GM23338 (cell line): ENCODE results near the gene FGD4. TPM values are rescaled to one million over a fixed set of nuclear protein-coding genes. Genes with fewer than 3 reads are reported as not detected.
A peak's percentile ranks its signal among the peaks of the same experiment; 100 is the strongest.

Experiments
- ATAC-seq: fragments of 200-7000 bp; cut with Tn5 transposase; 3 replicates; pipeline ENCODE4 v1.9.1; 2020
- DNase-seq: peaks from one replicate; pipeline ENCODE4 v3.0.0-alpha.2; 2015; ENCODE audit warnings: low spot score
- H2AFZ ChIP-seq: fragments of 200-600 bp; sonication (generic); 2 replicates; pipeline ENCODE4 v1.8.0; 2016; ENCODE audit warnings: antibody characterized with exemption, mild to moderate bottlenecking, moderate library complexity
- H3F3A ChIP-seq: fragments of 200-600 bp; sonication (generic); replicated peaks from 2 replicates; pipeline ENCODE4 v1.8.0; 2017; ENCODE audit warnings: antibody characterized with exemption, mixed run types, low read depth
- H3K27ac ChIP-seq: fragments of 200-600 bp; sonication (generic); 2 replicates; pipeline ENCODE4 v1.6.1; 2016; ENCODE audit warnings: low read depth
- H3K27me3 ChIP-seq: fragments of 200-600 bp; sonication (generic); 2 replicates; pipeline ENCODE4 v1.8.0; 2016; ENCODE audit warnings: mild to moderate bottlenecking, mixed run types, moderate library complexity; ENCODE audit not compliant: insufficient read depth
- H3K36me3 ChIP-seq: fragments of 200-600 bp; sonication (generic); 2 replicates; pipeline ENCODE4 v1.8.0; 2016; ENCODE audit warnings: mild to moderate bottlenecking; ENCODE audit not compliant: insufficient read depth
- H3K4me1 ChIP-seq: fragments of 200-600 bp; sonication (generic); 2 replicates; pipeline ENCODE4 v1.8.0; 2016; ENCODE audit warnings: mild to moderate bottlenecking, moderate library complexity; ENCODE audit not compliant: insufficient read depth
- H3K4me2 ChIP-seq: fragments of 200-600 bp; sonication (generic); 2 replicates; pipeline ENCODE4 v1.7.1; 2017; ENCODE audit warnings: mixed run types
- H3K4me3 ChIP-seq: fragments of 200-600 bp; sonication (generic); 2 replicates; pipeline ENCODE4 v1.6.1; 2016; ENCODE audit warnings: mixed run types
- H3K79me2 ChIP-seq: fragments of 200-600 bp; sonication (generic); replicated peaks from 2 replicates; pipeline ENCODE4 v1.8.0; 2017; ENCODE audit warnings: mild to moderate bottlenecking; ENCODE audit not compliant: insufficient read depth
- H3K9me2 ChIP-seq: fragments of 200-600 bp; sonication (generic); 2 replicates; pipeline ENCODE4 v1.8.0; 2017; ENCODE audit not compliant: insufficient read depth
- H4K20me1 ChIP-seq: fragments of 200-600 bp; sonication (generic); replicated peaks from 2 replicates; pipeline ENCODE4 v1.8.0; 2017; ENCODE audit warnings: mild to moderate bottlenecking; ENCODE audit not compliant: insufficient read depth
- H3K27ac Mint-ChIP-seq: 2 replicates; pipeline ENCODE4 v1.8.0; 2020; ENCODE audit warnings: inconsistent platforms, mild to moderate bottlenecking, moderate library complexity, mixed read lengths
- H3K27me3 Mint-ChIP-seq: 3 replicates; pipeline ENCODE4 v1.8.0; 2022; ENCODE audit warnings: low read depth, mild to moderate bottlenecking, moderate library complexity, mixed read lengths, inconsistent platforms; ENCODE audit not compliant: insufficient read depth, poor library complexity
- H3K36me3 Mint-ChIP-seq: 3 replicates; pipeline ENCODE4 v1.8.0; 2021; ENCODE audit warnings: low read depth, mild to moderate bottlenecking, inconsistent platforms, moderate library complexity, mixed read lengths
- H3K4me1 Mint-ChIP-seq: 3 replicates; pipeline ENCODE4 v1.8.0; 2020; ENCODE audit warnings: mild to moderate bottlenecking, inconsistent platforms, mixed read lengths
- H3K4me3 Mint-ChIP-seq: 3 replicates; pipeline ENCODE4 v1.8.0; 2021; ENCODE audit warnings: moderate library complexity, mild to moderate bottlenecking, inconsistent platforms, mixed read lengths
- H3K9me3 Mint-ChIP-seq: 3 replicates; pipeline ENCODE4 v1.8.0; 2020; ENCODE audit warnings: moderate library complexity, mild to moderate bottlenecking, inconsistent platforms, mixed read lengths
- CREB1 ChIP-seq: fragments of 250-450 bp; sonication (Bioruptor Pico); IDR thresholded peaks from 2 replicates; pipeline ENCODE4 v1.5.0; 2020; ENCODE audit warnings: low read depth, mild to moderate bottlenecking, moderate library complexity
- CTCF ChIP-seq, 2 experiments: fragments of 200-600 bp in 1 of 2; sonication (generic) in 1 of 2; conservative IDR thresholded peaks; 2 replicates each; pipeline versions ENCODE4 v1.5.1 to v1.6.1; 2016 to 2017; ENCODE audit warnings: antibody characterized with exemption in 2 of 2, low read depth in 2 of 2, mild to moderate bottlenecking in 2 of 2, moderate library complexity in 1 of 2
- ETS1 ChIP-seq: IDR thresholded peaks from 2 replicates; pipeline ENCODE4 v1.6.1; 2016; ENCODE audit warnings: antibody characterized with exemption
- EZH2 ChIP-seq: fragments of 200-600 bp; sonication (generic); IDR thresholded peaks from one replicate; pipeline ENCODE4 v1.8.0; 2017; ENCODE audit warnings: antibody characterized with exemption, mild to moderate bottlenecking, low read depth; ENCODE audit not compliant: unreplicated experiment
- JUNB ChIP-seq: IDR thresholded peaks from one replicate; pipeline ENCODE4 v1.6.1; 2016; ENCODE audit warnings: antibody characterized with exemption; ENCODE audit not compliant: unreplicated experiment
- NANOG ChIP-seq: IDR thresholded peaks from 2 replicates; pipeline ENCODE4 v1.6.1; 2016; ENCODE audit warnings: antibody characterized with exemption, borderline replicate concordance
- POLR2AphosphoS5 ChIP-seq: IDR thresholded peaks from 2 replicates; pipeline ENCODE4 v1.6.1; 2016; ENCODE audit warnings: antibody characterized with exemption, low read depth
- REST ChIP-seq: IDR thresholded peaks from one replicate; pipeline ENCODE4 v1.6.1; 2018; ENCODE audit warnings: antibody characterized with exemption; ENCODE audit not compliant: unreplicated experiment
- STAT1 ChIP-seq: IDR thresholded peaks from one replicate; pipeline ENCODE4 v1.6.1; 2016; ENCODE audit warnings: antibody characterized with exemption; ENCODE audit not compliant: unreplicated experiment
- ZNF114 ChIP-seq: fragments of 250-450 bp; sonication (Bioruptor Pico); IDR thresholded peaks from 2 replicates; pipeline ENCODE4 v1.5.0; 2020; ENCODE audit warnings: mild to moderate bottlenecking, moderate library complexity
- ZNF331 ChIP-seq: fragments of 250-450 bp; sonication (Bioruptor Pico); IDR thresholded peaks from 2 replicates; pipeline ENCODE4 v1.5.0; 2020; ENCODE audit warnings: low read depth, mild to moderate bottlenecking, moderate library complexity
- polyA plus RNA-seq: library from polyadenylated mRNA; unstranded; fragments of >200 nt; fragmentation: Nextera tagmentation; extraction: Ambion mirVana; gene quantifications from 2 replicates; pipeline ENCODE4 v1.2.1, GENCODE V29; 2016
- total RNA-seq: library from RNA; depleted of rRNA; stranded (reverse); fragments of >200 nt; shearing (Covaris generic); gene quantifications from 2 replicates; pipeline ENCODE4 v1.2.3, GENCODE V29; 2014
- TF ChIP-seq, protein P1 (sequence below): fragments of 250-450 bp; sonication (Bioruptor Pico); IDR thresholded peaks from 2 replicates; pipeline ENCODE4 v1.5.0; 2020; ENCODE audit warnings: mild to moderate bottlenecking, moderate library complexity

Gene FGD4
- total and polyA plus RNA-seq, 2 experiments from 2014 or later, result 24.3 to 54.3 TPM

GRCh38 chr12:32504591-32504990 is 105.2 kb downstream of the FGD4 start:
- no peak for TF ChIP-seq ZNF331
- no peak for TF ChIP-seq JUNB
- no peak for TF ChIP-seq CREB1 (CRISPR knock-in tag)
- TF ChIP-seq NANOG, result no peak
- TF ChIP-seq STAT1, result no peak
- TF ChIP-seq EZH2, result no peak
- no peak for TF ChIP-seq CTCF (conservative IDR thresholded peaks at IDR 0.05; ENCODE audit: low read depth in 2 of 2)
- TF ChIP-seq, protein P1, sequence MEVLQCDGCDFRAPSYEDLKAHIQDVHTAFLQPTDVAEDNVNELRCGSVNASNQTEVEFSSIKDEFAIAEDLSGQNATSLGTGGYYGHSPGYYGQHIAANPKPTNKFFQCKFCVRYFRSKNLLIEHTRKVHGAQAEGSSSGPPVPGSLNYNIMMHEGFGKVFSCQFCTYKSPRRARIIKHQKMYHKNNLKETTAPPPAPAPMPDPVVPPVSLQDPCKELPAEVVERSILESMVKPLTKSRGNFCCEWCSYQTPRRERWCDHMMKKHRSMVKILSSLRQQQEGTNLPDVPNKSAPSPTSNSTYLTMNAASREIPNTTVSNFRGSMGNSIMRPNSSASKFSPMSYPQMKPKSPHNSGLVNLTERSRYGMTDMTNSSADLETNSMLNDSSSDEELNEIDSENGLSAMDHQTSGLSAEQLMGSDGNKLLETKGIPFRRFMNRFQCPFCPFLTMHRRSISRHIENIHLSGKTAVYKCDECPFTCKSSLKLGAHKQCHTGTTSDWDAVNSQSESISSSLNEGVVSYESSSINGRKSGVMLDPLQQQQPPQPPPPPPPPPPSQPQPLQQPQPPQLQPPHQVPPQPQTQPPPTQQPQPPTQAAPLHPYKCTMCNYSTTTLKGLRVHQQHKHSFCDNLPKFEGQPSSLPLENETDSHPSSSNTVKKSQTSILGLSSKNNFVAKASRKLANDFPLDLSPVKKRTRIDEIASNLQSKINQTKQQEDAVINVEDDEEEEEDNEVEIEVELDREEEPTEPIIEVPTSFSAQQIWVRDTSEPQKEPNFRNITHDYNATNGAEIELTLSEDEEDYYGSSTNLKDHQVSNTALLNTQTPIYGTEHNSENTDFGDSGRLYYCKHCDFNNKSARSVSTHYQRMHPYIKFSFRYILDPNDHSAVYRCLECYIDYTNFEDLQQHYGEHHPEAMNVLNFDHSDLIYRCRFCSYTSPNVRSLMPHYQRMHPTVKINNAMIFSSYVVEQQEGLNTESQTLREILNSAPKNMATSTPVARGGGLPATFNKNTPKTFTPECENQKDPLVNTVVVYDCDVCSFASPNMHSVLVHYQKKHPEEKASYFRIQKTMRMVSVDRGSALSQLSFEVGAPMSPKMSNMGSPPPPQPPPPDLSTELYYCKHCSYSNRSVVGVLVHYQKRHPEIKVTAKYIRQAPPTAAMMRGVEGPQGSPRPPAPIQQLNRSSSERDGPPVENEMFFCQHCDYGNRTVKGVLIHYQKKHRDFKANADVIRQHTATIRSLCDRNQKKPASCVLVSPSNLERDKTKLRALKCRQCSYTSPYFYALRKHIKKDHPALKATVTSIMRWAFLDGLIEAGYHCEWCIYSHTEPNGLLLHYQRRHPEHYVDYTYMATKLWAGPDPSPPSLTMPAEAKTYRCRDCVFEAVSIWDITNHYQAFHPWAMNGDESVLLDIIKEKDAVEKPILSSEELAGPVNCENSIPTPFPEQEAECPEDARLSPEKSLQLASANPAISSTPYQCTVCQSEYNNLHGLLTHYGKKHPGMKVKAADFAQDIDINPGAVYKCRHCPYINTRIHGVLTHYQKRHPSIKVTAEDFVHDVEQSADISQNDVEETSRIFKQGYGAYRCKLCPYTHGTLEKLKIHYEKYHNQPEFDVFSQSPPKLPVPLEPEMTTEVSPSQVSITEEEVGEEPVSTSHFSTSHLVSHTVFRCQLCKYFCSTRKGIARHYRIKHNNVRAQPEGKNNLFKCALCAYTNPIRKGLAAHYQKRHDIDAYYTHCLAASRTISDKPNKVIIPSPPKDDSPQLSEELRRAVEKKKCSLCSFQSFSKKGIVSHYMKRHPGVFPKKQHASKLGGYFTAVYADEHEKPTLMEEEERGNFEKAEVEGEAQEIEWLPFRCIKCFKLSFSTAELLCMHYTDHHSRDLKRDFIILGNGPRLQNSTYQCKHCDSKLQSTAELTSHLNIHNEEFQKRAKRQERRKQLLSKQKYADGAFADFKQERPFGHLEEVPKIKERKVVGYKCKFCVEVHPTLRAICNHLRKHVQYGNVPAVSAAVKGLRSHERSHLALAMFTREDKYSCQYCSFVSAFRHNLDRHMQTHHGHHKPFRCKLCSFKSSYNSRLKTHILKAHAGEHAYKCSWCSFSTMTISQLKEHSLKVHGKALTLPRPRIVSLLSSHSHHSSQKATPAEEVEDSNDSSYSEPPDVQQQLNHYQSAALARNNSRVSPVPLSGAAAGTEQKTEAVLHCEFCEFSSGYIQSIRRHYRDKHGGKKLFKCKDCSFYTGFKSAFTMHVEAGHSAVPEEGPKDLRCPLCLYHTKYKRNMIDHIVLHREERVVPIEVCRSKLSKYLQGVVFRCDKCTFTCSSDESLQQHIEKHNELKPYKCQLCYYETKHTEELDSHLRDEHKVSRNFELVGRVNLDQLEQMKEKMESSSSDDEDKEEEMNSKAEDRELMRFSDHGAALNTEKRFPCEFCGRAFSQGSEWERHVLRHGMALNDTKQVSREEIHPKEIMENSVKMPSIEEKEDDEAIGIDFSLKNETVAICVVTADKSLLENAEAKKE, result no peak
- no peak for TF ChIP-seq ZNF114 (CRISPR knock-in tag)
- no peak for TF ChIP-seq ETS1
- TF ChIP-seq POLR2AphosphoS5, result no peak
- TF ChIP-seq REST, result no peak
- no peaks in the 10 kb centered on the region for H3K27me3 ChIP-seq
- Mint-ChIP-seq H3K27ac (no peak overlapping the region), H3K4me1 (peaks cover 63% of the 10 kb centered on the region), H3K27me3 (peaks cover 4% of the 10 kb centered on the region), H3K9me3 (no peaks in the 10 kb centered on the region), H3K36me3 (no peaks in the 10 kb centered on the region), H3K4me3 (no peak overlapping the region; the same call in 2 of the 3 replicates)
- H3K9me2 ChIP-seq, result no peaks in the 10 kb centered on the region
- H3K4me1 ChIP-seq, result peaks cover 61% of the 10 kb centered on the region
- no peaks in the 10 kb centered on the region for H3K36me3 ChIP-seq
- peaks cover 34% of the 10 kb centered on the region; the same call in 1 of the 2 replicates for H4K20me1 ChIP-seq
- DNase-seq, result no peak
- 0 out of 2 replicates have a peak, but pooled peaks cover 4% of the 10 kb centered on the region for H3F3A ChIP-seq
- no peak overlapping the region for H3K27ac ChIP-seq
- no peak overlapping the region for H2AFZ ChIP-seq
- no peak for ATAC-seq
- no peak overlapping the region for H3K4me3 ChIP-seq
- peak overlapping the region; percentile 53; the same call in 1 of the 2 replicates for H3K4me2 ChIP-seq
- H3K79me2 ChIP-seq, result peaks cover 94% of the 10 kb centered on the region
